ENCODE results near the gene TOR4A.

TOR4A gene

GRCh38 chr9:137296670-137297664 is 19.4 kb downstream of the TOR4A start:
- no peak for DNase-seq

GRCh38 chr9:137297966-137298365 is 20.4 kb downstream of the TOR4A start:
- DNase-seq = no peak

- DNase-seq = no peak
Measured at GRCh38 chr9:137298401-137299202, 21.1 kb downstream of the TOR4A start.

GRCh38 chr9:137299203-137299565 is 21.7 kb downstream of the TOR4A start:
- DNase-seq = no peak

- no peak for DNase-seq
Measured at GRCh38 chr9:137299938-137300337, 22.4 kb downstream of the TOR4A start.

- DNase-seq = no peak
Measured at GRCh38 chr9:137300567-137301080, 23.1 kb downstream of the TOR4A start.

GRCh38 chr9:137301081-137301947 is 23.8 kb downstream of the TOR4A start:
- DNase-seq = no peak

GRCh38 chr9:137302118-137302448 is 24.6 kb downstream of the TOR4A start, which contains the start of gene NRARP:
Gene NRARP, minus strand, starts transcription at chr9:137302271. Its CDS starts 343 bp downstream, at chr9:137301928.
- DNase-seq = peak; percentile 81

GRCh38 chr9:137302449-137303150 is 25.1 kb downstream of the TOR4A start:
- DNase-seq = peak; percentile 53

- DNase-seq = no peak
Measured at GRCh38 chr9:137303151-137303892, 25.8 kb downstream of the TOR4A start.

GRCh38 chr9:137303893-137304382 is 26.4 kb downstream of the TOR4A start:
- no peak for DNase-seq

GRCh38 chr9:137304383-137305059 is 27.0 kb downstream of the TOR4A start:
- no peak for DNase-seq

- DNase-seq = peak; percentile 90
Measured at GRCh38 chr9:137305060-137305797, 27.7 kb downstream of the TOR4A start.

- no peak for DNase-seq
Measured at GRCh38 chr9:137305798-137306065, 28.2 kb downstream of the TOR4A start.

- no peak for DNase-seq
Measured at GRCh38 chr9:137306066-137306849, 28.7 kb downstream of the TOR4A start.

GRCh38 chr9:137306850-137307254 is 29.3 kb downstream of the TOR4A start:
- DNase-seq = no peak

- no peak for DNase-seq
Measured at GRCh38 chr9:137307255-137308056, 29.9 kb downstream of the TOR4A start.

- no peak for DNase-seq
Measured at GRCh38 chr9:137308057-137308619, 30.6 kb downstream of the TOR4A start.

Data from NCI-H2029 (cell line).